ENCODE measurements around the gene GCGR.

The GCGR gene

DNA sequence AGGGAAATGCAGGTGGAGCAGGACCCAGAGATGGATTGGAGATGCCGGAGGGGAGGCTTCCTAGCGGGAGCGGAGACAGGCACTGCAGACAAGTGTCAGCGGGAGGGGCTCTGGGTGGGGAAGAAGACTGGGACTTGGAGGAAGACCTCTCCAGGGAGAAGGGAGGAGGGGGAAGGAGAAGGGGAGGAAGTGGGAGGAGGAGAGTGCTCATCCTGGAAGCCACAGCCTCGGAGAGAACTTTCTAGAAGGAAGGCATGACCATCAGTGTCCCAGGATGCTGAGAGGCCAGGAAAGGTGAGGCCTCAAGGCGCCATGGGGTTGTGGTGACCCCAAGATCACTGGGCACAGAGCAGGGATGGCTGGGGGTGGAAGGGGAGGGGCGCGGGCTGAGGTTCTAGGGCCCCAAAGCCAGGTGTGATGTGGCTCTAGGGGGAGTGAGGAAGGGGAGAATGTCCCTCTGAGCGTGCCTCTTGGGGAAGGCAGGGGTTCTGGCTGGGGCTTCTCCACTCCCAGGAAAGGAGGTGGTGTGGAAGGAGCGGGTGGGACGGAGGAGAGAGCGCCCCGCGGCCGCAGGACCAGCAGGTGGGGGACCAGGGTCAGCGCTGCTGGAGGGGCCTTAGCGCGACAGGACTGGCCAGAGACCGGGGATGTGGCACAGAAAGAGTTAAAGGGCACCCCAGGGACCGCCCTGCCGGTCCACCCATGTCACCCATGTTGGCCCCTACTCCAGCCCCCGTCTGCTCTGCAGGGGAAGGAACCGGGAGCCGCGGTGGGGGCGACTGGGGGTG, 900 bp upstream of the GCGR start:
- H3K27ac ChIP-seq, result no peak overlapping the region
- TF ChIP-seq, protein P1, sequence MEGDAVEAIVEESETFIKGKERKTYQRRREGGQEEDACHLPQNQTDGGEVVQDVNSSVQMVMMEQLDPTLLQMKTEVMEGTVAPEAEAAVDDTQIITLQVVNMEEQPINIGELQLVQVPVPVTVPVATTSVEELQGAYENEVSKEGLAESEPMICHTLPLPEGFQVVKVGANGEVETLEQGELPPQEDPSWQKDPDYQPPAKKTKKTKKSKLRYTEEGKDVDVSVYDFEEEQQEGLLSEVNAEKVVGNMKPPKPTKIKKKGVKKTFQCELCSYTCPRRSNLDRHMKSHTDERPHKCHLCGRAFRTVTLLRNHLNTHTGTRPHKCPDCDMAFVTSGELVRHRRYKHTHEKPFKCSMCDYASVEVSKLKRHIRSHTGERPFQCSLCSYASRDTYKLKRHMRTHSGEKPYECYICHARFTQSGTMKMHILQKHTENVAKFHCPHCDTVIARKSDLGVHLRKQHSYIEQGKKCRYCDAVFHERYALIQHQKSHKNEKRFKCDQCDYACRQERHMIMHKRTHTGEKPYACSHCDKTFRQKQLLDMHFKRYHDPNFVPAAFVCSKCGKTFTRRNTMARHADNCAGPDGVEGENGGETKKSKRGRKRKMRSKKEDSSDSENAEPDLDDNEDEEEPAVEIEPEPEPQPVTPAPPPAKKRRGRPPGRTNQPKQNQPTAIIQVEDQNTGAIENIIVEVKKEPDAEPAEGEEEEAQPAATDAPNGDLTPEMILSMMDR (conservative IDR thresholded peaks at IDR 0.05), result no peak

DNA sequence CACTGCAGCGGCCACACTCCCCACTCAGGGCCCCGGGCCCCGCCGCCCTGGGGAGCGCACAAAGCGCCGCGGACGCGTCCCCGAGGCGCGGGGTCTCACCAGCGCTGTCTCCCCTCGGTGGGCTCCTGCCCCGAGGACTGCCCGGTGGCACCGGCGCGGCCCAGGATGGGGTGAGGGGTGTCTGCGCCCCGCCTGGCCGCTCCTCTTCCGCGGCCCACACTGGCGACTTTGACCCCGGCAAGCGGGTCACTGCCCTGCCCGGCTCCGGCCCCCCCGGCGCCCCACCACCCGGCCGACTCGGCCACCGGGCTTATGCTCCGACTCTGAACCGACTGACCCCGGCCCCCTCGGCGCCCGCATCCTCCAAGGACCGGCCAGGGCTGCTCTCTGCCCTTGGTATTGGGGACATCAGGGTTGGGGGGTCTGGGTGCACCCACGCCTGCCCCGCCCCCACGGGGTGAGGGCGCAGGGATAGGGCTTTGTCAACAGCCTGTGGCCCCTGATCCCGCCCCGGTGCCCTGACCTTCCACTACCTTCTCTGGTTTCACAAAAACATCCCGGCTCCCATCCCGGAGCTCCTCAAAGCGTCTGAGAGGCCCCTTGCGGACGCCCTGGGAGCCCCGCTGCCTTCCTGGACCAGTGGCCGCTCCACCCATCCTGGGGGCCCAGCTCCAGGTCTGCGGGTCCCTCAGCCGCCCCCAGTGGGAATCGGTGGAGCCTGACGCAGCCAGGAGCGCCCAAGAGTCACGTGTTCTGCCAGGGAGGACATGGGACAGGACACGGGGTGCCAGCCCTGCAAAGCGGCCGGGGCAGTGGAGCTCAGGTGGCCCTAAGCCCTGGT, 829 bp downstream of the GCGR start:
- H3K27ac ChIP-seq, result no peak overlapping the region
- TF ChIP-seq, protein P1 (conservative IDR thresholded peaks at IDR 0.05), result no peak

DNA sequence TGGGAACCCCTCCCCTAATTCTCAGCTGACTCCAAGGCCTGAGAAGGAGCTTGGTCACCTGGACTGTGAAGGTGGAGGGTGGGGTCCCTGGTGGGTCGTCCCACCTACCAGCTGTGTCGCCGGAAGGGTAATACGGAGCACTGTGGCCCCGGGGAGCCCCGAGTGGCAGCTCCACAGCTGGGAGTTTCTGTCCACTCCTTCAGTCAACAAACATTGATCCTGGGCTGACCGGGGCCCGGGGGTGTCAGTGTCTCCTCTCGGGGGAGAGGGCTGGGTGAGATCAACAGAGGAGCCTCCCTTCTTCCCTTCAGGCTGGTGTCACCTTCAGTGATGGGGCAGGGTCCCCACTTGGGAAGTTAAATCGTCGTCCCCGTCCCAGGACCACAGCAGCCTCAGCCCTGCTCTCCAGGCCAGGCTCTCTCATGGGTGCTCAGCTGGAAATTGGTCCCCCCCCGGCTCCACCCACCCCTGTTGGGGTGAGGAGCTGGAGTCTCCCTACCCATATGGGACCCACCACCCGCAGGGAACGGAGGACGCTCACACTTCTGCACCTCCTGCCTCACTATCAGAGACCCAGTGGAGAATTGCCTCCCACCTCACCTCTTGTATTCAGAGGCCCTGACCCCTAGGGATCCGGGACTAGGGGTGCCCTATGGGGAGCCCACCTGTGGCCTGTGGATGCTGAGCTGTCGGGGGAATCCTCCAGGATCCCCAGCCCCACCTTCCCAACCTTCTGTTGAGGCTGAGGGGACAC, 1.9 kb downstream of the GCGR start:
- H3K27ac ChIP-seq, result no peak overlapping the region
- TF ChIP-seq, protein P1 (conservative IDR thresholded peaks at IDR 0.05), result no peak

DNA sequence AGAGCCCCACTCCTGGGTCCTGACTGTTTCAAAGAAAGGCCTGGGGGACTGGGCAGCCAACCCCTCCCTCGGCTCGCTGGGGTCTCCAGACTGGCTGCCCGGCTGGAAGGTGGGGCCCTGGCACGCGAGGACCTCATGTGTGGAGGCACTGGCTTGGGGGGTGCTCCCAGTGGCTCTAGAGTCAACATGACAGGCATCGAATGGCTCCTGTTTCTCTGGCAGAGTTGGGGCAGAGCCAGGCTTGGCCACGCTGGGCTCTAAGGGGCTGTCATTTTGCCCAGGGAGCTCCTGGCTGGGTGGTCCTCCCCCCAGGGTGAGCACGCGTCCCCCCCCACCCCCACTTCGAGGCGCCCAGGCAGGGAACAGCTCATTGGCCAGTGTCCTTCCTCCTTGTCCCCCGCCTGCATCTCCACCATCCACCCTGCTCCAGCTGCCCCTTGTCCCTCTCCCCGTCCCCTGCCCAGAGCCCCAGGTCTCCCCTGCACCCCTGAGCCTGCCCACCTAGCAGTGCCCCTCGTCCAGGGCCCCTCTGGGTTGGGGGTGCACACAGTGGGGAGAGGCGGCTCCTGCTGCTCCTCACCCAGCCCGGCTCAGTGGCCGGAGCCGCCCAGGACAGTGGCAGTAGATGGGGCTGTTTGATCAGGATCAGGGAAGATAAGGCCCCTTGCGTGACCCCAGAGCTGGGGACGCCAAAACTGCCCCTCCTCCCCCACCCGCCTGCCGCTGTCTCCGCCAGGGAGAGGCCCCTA, 2.7 kb downstream of the GCGR start:
- TF ChIP-seq, protein P1 (conservative IDR thresholded peaks at IDR 0.05), result no peak
- no peak overlapping the region for H3K27ac ChIP-seq

DNA sequence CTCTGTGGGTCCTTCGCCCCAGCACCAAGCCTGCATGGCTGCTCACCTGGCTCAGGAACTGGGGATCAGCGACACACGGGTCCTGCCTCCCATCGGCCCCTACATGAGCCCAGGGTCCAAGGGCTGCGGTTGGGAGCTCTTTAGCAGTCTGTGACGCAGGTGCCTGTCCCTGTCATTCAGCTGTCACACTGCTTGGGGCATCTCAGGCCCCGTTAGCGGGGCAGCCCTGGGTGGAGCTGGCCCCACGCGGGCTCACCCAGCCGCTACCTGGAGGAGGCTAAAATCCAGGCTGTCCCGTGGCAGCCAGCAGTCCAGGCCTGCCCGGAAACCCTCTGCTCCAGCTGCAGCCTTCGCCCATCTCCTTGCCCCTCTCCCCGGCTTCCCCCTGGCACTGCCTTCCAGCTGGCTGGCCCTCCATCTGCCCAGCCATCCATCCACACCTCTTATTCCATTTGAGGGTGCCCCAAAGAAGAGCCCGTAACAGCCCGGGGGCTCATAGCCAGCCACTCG, 3.3 kb downstream of the GCGR start:
- TF ChIP-seq, protein P1 (conservative IDR thresholded peaks at IDR 0.05), result no peak
- H3K27ac ChIP-seq, result no peak overlapping the region

DNA sequence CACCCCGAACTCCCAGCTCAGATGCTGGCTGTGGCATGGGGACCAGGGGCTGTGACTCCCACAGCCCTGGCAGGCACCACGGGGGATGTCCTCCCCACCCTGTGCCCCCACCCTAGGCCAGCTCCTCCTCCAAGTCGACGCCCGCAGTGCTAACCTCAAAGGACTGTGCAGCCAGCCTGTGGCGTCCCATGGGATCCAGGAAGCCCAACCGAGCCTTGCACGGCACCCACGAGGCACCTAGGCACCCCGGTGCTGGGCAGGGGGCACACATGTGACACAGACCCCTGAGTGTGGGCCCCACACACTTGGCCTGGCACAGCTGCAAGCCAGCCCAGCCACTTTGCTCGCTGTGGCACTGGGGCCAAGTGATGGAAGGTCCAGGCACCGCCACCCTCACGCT, 3.9 kb downstream of the GCGR start:
- TF ChIP-seq, protein P1 (conservative IDR thresholded peaks at IDR 0.05), result no peak
- H3K27ac ChIP-seq, result no peak overlapping the region
